GM04503 (cell line): ENCODE data around the gene MAPK12.
"Not testable (repeated sequence)": the region's sequence is repeated elsewhere in the genome, so short reads cannot be mapped to it uniquely, and the experiment has no call there.

ENCODE experiments used
- DNase-seq: peaks from one replicate; pipeline ENCODE4 v3.0.0-alpha.2; 2012; ENCODE audit warnings: low read depth

MAPK12 gene

DNA sequence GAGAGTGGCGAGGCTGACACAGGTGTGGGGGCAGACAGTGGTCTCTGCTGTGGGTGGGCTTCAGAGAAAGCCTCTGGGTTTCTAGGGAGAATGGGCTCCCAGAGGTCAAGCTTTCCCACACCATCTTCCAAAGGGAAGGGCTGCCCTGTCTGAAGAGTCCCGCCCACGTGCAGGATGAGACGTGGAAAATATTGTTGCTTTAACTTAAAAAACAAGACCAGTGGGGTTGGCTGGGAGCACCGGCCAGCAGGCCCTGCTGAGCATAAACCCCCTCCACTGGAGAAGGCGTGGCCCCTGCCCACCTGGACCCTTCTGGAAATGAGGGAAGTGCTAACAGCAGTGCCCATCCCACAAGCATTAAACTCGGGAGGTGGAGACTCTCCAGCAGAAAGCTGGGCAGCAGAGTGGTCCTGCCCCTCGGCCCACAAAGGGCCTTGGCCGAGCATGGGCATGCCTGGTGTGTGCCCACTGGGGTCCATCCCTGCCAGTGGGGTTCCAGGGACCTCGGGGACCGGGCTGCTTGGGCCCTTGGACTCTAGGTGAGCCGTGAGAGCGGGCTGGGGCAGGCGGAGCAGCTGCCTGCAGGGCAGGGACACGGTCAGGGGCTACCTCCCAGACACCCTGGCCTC, 45.3 kb downstream of the MAPK12 start:
- no peak for DNase-seq

GRCh38 chr22:50215297-50216054, 46.0 kb downstream of the MAPK12 start:
- DNase-seq: no peak

DNA sequence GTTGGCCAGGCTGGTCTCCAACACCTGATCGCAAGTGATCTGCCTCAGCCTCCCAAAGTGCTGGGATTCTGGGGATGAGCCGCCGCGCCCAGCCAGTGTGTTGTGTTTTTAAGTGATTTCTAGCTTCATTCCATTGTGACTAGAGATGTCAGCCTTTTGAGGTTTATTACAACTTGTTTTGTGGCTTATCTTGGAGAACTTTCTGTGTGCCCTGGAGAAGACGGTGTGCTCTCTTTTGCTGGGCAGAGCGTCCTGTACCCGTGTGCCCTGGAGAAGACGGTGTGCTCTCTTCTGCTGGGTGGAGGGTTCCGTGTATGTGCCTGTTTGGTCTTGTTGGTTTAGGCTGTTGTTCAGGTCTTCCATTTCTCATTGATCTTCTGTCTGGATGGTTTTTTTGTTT, 48.2 kb downstream of the MAPK12 start:
- no peak for DNase-seq

GRCh38 chr22:50211147-50211546, 50.3 kb downstream of the MAPK12 start:
- no peak for DNase-seq

GRCh38 chr22:50210378-50211139, 50.9 kb downstream of the MAPK12 start:
- no peak for DNase-seq

DNA sequence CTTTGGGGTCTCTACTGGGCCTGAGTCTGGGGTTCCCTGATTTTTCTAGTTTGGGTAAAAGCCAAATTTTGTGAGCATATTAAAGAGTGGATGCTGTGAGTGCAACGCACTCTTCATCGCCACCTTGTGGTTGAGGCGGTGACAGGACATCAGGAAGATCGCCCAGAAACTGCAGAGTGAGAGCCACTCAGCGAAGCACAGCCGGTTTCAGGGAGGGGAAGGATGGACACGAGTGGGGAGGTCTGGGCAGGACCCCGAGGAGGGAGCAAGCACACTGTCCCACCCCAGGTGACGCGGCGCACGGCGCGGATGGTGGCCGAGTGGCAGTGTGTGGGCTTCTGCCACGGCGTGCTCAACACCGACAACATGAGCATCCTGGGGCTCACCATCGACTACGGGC, 51.6 kb downstream of the MAPK12 start:
- DNase-seq: no peak

- DNase-seq: no peak
Observed at GRCh38 chr22:50208939-50209892, 52.3 kb downstream of the MAPK12 start.

- DNase-seq: no peak
Observed at GRCh38 chr22:50208430-50208938, 53.0 kb downstream of the MAPK12 start.

- no peak for DNase-seq
Observed at GRCh38 chr22:50207383-50208140, 53.9 kb downstream of the MAPK12 start.

DNA sequence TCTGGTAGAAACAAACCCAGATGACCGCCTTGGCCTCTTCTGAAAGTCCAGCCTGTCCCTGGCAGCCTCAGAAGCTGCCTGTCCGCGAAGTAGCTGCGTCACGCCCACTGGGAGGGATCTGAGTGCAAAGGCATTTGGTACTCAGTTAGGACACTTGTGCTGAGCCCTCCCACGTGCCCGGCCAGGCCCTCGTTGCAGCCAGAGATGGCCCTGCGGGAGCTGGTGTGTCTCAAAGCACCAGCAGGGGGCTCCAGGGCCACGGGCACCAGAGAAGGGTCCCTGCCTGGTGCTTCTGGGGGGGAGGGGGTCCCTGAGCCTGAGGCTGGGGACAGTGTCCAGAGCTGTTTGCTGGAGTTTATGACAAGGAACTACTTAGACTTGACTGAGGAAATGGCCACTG, 54.9 kb downstream of the MAPK12 start:
- no peak for DNase-seq

DNA sequence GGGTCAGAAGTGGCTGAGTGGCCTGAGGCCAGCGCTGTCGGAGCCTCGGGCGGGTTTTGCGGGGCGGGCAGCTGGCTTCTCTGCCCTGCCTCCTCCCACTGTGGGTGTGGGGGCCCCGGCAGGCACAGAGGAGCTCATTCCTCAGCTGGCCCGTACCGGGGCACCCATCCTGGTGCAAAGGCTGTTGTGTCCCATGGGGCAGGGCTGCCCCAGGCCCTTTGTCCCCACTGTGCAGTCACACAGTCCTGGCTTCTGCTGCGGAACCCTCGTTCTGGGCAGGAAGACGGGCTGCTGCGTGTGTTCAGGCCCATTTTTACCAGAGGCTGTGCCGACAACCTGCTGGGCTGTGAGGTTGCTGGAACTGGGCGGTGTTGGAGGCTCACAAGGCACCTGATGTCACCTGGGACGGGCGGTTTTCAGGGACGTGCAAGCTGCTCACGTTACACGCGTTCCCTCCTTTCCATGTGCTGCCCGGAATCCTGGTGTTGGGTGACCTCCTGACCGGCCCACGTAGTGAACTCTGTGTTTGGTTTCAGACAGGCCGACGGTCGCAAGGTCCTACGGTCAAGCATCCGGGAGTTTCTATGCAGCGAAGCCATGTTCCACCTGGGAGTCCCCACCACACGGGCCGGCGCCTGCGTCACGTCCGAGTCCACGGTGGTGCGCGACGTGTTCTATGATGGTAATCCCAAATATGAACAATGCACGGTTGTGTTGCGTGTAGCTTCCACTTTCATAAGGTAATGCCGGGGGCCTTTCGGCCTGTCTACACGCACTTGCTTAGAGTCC, 55.5 kb downstream of the MAPK12 start:
- DNase-seq: no peak

DNA sequence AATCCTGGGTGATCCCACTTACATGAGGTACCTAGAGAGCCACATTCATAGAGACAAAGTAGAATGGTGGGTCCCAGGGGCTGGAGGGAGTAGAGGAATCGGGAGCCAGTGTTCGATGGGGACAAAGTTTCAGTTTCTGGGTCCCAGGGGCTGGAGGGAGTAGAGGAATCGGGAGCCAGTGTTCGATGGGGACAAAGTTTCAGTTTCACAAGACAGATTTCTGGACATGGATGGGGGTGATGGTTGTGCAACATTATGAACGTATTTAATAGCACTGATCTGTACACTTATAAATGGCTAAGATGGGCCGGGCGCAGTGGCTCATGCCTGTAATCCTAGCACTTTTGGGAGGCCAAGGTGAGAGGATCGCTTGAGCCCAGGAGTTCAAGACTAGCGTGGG, 56.5 kb downstream of the MAPK12 start:
- not testable (repeated sequence) for DNase-seq

DNA sequence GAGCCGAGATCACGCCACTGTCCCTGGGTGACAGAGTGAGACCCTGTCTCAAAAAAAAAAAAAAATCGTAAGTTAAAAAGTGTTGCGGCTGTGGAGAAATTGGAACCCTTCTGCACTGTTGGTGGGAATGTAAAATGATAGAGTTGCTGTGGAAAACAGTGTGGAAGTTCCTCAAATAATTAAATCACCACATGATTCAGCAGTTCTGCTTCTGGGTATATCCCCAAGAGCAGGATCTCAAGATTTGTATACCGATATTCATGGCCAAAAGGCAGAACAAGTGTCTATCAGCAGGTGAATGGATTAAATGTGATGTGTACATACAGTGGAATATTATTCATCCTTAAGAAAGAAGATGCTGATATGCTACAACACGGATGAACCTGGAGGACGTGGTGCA, 56.9 kb downstream of the MAPK12 start:
- no peak for DNase-seq

GRCh38 chr22:50203288-50203687, 58.2 kb downstream of the MAPK12 start:
- DNase-seq: no peak
